ENCODE results near the gene CDC42EP5. TPM values are rescaled to one million over a fixed set of nuclear protein-coding genes. Genes with fewer than 3 reads are reported as not detected.

The CDC42EP5 gene
- total RNA-seq, 6 donors from 2014 or later, result 11.1 to 40.4 (median 20.6) TPM

DNA sequence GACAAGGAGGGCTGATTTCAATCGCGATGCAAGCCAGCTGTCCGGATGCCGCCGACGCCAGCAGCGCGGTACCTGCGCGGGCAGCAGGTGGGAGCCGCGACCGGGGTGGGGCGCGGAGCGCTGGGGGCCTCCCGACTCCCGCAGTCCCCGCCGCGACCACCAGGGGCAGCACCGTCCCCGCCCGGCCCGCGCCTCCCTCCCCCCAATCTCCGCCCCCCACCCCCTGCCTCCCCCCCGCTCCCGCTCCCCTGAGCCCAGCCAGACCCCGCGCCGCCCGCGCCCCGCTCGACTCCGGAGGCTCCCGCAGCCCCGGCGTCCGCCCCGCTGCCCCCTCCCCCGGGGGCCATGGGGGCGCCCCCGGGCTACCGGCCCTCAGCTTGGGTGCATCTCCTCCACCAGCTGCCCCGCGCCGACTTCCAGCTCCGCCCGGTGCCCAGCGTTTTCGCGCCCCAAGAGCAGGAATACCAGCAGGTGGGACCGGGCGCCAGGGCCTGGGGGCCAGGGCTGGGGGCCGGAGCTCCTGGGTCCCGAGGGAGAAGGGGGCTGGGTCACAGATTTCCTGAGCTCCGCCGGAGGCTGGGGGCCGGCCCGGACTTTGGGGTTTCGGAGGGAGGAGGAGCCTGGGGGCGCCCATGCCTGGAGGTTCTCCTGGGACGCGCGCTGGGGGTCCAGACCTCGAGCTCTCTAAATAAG lies 57.7 kb downstream of the CDC42EP5 start, which contains the start of gene TTYH1:
Gene TTYH1 (plus strand): TSS at position 257 of the 693 bp plus-strand sequence. CDS start 89 bp downstream, at position 346.
- peaks cover 1 to 38% (median 20%) of the 10 kb centered on the region in 4 donors for H3K27me3 ChIP-seq
- peaks cover 5 to 16% (median 7%) of the 10 kb centered on the region in 4 donors for H3K4me1 ChIP-seq
- 6 to 20% methylated on average over 3 to 23 of the region's 68 CpGs for WGBS, 2 donors
- no peaks in the 10 kb centered on the region for H3K9me3 ChIP-seq
- H3K36me3 ChIP-seq, result no peaks in the 10 kb centered on the region
- H3K27ac ChIP-seq, result no peak within 1 kb of the TSS
- DNase-seq (peak in 1 of 2 donors; percentile 85), ATAC-seq (ENCODE audit: low FRiP score in 2 of 2) (no peak)
- H3K4me3 ChIP-seq, result no peak within 1 kb of the TSS
- TF ChIP-seq, protein P1, sequence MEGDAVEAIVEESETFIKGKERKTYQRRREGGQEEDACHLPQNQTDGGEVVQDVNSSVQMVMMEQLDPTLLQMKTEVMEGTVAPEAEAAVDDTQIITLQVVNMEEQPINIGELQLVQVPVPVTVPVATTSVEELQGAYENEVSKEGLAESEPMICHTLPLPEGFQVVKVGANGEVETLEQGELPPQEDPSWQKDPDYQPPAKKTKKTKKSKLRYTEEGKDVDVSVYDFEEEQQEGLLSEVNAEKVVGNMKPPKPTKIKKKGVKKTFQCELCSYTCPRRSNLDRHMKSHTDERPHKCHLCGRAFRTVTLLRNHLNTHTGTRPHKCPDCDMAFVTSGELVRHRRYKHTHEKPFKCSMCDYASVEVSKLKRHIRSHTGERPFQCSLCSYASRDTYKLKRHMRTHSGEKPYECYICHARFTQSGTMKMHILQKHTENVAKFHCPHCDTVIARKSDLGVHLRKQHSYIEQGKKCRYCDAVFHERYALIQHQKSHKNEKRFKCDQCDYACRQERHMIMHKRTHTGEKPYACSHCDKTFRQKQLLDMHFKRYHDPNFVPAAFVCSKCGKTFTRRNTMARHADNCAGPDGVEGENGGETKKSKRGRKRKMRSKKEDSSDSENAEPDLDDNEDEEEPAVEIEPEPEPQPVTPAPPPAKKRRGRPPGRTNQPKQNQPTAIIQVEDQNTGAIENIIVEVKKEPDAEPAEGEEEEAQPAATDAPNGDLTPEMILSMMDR (IDR thresholded peaks at IDR 0.05), result peak in 1 of 6 experiments; percentile 17
- no peak for TF ChIP-seq POLR2AphosphoS5 (IDR thresholded peaks at IDR 0.05)

Small RNA genes within 50 kb of the gene (small RNA-seq; reads per million reads assigned to genes)
- 0 reads per million in 4 donors for gene AC245884.3

Other genes with a start within 250 kb of the CDC42EP5 start
- 10 to 100 TPM in 3 of 6 donors, 1 to 10 TPM in 3; 4.0 to 38.3 (median 15.2) TPM for gene LILRA6, start 230.5 kb downstream of the CDC42EP5 start, total RNA-seq
- 10 to 100 TPM in 2 of 6 donors, 1 to 10 TPM in 4; 5.1 to 54.5 (median 10.0) TPM for gene LILRB5, start 216.0 kb downstream of the CDC42EP5 start, total RNA-seq
- 10 to 100 TPM; 11.2 to 37.0 (median 22.7) TPM for gene LILRB2, start 192.2 kb downstream of the CDC42EP5 start, total RNA-seq
- 10 to 100 TPM in 3 of 6 donors, 1 to 10 TPM in 3; 3.1 to 34.9 (median 20.3) TPM for gene LILRA5, start 160.1 kb downstream of the CDC42EP5 start, total RNA-seq
- 1 to 10 TPM in 3 of 6 donors, not detected in 3; 1.0 to 5.0 (median 1.7) TPM for gene LILRA4, start 134.1 kb downstream of the CDC42EP5 start, total RNA-seq
- gene LAIR1, start 108.4 kb downstream of the CDC42EP5 start, total RNA-seq, result 100 to 1,000 TPM in 3 of 6 donors, 10 to 100 TPM in 3; 46.5 to 228 (median 111) TPM
- gene TTYH1, start 57.8 kb downstream of the CDC42EP5 start, total RNA-seq, result not detected
- gene LENG8, start 24.1 kb downstream of the CDC42EP5 start, total RNA-seq, result 1,000 to 10,000 TPM in 1 of 6 donors, 100 to 1,000 TPM in 4, 10 to 100 TPM in 1; 72.2 to 1,027 (median 188) TPM
- 10 to 100 TPM in 2 of 6 donors, 1 to 10 TPM in 4; 3.3 to 12.6 (median 9.1) TPM for gene LENG9, start 9.5 kb downstream of the CDC42EP5 start, total RNA-seq
- not detected for gene LAIR2, start 29.5 kb upstream of the CDC42EP5 start, total RNA-seq
- gene LILRA2, start 100.5 kb upstream of the CDC42EP5 start, total RNA-seq, result 10 to 100 TPM in 2 of 6 donors, 1 to 10 TPM in 2, under 1 TPM in 2; 0.78 to 38.4 (median 7.6) TPM
- 10 to 100 TPM in 1 of 6 donors, 1 to 10 TPM in 3, under 1 TPM in 2; 0.69 to 14.5 (median 4.0) TPM for gene LILRA1, start 120.3 kb upstream of the CDC42EP5 start, total RNA-seq
- 10 to 100 TPM in 4 of 6 donors, 1 to 10 TPM in 2; 4.0 to 47.1 (median 16.7) TPM for gene LILRB1, start 157.2 kb upstream of the CDC42EP5 start, total RNA-seq
- 10 to 100 TPM in 4 of 6 donors, 1 to 10 TPM in 2; 3.8 to 55.5 (median 24.9) TPM for gene LILRB4, start 189.7 kb upstream of the CDC42EP5 start, total RNA-seq

Data from upper lobe of left lung (tissue), 6 donors.